Measurements from ENCODE around the gene PRKD1. TPM values are rescaled to one million over a fixed set of nuclear protein-coding genes. Genes with fewer than 3 reads are reported as not detected.

Gene PRKD1
- total RNA-seq, 1 donor from 2014 or later: 11.8 TPM

DNA sequence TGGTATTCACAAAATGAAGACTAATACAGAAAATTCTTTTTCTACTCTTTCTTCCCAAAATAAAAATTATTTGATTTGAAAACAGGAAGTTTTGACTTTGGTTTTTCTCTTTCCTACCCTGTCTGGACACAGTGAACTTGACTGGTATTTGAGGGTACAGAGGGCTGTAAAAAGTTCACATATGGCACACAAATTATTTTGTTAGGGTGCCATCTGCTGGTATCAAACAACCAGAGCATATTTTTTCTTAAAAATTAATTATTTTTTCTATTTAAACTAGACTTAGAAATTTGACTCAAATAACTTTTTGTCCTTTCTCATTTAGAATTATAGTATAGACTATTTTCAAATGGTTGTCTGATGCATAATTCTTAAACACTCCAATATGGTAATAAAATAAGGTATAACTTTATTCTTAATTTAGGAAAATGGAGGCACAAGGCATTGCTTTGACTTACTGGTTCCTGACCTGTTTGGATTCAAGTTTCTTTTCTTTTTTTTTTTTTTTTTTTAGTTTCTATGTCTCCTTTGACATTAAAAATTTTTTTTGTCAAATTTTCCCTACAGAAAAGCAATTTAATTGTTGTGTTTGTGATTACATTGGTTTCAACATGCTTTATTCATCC lies 390.6 kb downstream of the PRKD1 start:
- TF ChIP-seq POLR2A (IDR thresholded peaks at IDR 0.05) (no peak), POLR2AphosphoS5 (IDR thresholded peaks at IDR 0.05; ENCODE audit: insufficient read depth in 1 of 2, low read depth in 1 of 2) (no peak)
- TF ChIP-seq, protein P1, sequence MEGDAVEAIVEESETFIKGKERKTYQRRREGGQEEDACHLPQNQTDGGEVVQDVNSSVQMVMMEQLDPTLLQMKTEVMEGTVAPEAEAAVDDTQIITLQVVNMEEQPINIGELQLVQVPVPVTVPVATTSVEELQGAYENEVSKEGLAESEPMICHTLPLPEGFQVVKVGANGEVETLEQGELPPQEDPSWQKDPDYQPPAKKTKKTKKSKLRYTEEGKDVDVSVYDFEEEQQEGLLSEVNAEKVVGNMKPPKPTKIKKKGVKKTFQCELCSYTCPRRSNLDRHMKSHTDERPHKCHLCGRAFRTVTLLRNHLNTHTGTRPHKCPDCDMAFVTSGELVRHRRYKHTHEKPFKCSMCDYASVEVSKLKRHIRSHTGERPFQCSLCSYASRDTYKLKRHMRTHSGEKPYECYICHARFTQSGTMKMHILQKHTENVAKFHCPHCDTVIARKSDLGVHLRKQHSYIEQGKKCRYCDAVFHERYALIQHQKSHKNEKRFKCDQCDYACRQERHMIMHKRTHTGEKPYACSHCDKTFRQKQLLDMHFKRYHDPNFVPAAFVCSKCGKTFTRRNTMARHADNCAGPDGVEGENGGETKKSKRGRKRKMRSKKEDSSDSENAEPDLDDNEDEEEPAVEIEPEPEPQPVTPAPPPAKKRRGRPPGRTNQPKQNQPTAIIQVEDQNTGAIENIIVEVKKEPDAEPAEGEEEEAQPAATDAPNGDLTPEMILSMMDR (IDR thresholded peaks at IDR 0.05): no peak
- H3K4me1 ChIP-seq: no peaks in the 10 kb centered on the region
- H3K36me3 ChIP-seq: no peaks in the 10 kb centered on the region
- no peaks in the 10 kb centered on the region for H3K9me3 ChIP-seq
- H3K4me3 ChIP-seq: no peak overlapping the region
- no peak for DNase-seq (ENCODE audit: extremely low spot score in 2 of 2)
- H3K27me3 ChIP-seq: no peaks in the 10 kb centered on the region
- H3K27ac ChIP-seq: no peak overlapping the region
- intact Hi-C loops (cut with DNase I): loop anchor here (5.0 kb wide), 1 partner anchor 780 kb away; no protein-coding TSS in a partner anchor

DNA sequence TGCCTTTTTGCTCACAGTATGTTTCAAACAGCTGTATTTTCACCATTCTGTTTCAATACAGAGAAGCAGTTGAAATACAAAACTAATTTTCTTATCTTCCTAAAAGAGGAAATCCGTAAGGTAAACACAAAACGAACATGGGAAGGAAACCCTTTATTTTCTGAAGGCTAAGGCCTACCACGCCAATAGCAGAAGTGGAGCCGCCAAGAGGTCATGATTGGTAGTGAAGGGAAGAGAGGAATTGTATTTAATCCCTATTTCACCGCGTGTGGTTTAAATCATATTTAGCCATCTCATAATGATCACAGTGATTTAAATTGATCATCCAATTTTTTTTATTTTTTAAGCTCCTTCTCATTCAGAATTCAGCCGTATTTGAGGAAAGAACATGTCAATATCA lies 398.2 kb downstream of the PRKD1 start:
- Histone ChIP-seq H3K4me1 (no peaks in the 10 kb centered on the region), H3K36me3 (no peaks in the 10 kb centered on the region), H3K4me3 (no peak overlapping the region), H3K27me3 (no peaks in the 10 kb centered on the region), H3K9me3 (no peaks in the 10 kb centered on the region), H3K27ac (no peak overlapping the region)
- intact Hi-C loops (cut with DNase I): no loop called here
- no peak for DNase-seq (ENCODE audit: extremely low spot score in 2 of 2)
- no peak for TF ChIP-seq POLR2AphosphoS5 (IDR thresholded peaks at IDR 0.05; ENCODE audit: insufficient read depth in 1 of 2, low read depth in 1 of 2)
- TF ChIP-seq POLR2A (IDR thresholded peaks at IDR 0.05): no peak
- TF ChIP-seq, protein P1 (IDR thresholded peaks at IDR 0.05): no peak

DNA sequence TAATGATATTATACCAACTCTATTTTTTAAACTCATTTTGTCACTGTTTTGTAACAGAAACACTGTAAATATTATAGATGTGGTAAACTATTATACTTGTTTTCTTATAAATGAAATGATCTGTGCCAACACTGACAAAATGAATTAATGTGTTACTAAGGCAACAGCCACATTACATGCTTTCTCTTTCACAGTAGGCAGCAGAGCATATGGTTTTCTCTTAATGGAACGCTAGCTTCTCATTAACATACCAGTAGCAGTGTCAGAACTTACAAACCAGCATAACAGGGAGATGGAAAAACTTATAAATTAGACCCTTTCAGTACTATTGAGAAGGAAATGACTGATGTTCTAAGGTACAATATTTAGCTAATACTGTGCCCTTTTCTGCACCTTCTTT lies 398.8 kb downstream of the PRKD1 start:
- intact Hi-C loops (cut with DNase I): no loop called here
- H3K36me3 ChIP-seq: no peaks in the 10 kb centered on the region
- no peak for DNase-seq (ENCODE audit: extremely low spot score in 2 of 2)
- H3K9me3 ChIP-seq: no peaks in the 10 kb centered on the region
- H3K27ac ChIP-seq: no peak overlapping the region
- no peaks in the 10 kb centered on the region for H3K4me1 ChIP-seq
- no peaks in the 10 kb centered on the region for H3K27me3 ChIP-seq
- TF ChIP-seq POLR2AphosphoS5 (IDR thresholded peaks at IDR 0.05; ENCODE audit: insufficient read depth in 1 of 2, low read depth in 1 of 2) (no peak), POLR2A (IDR thresholded peaks at IDR 0.05) (no peak)
- TF ChIP-seq, protein P1 (IDR thresholded peaks at IDR 0.05): no peak
- H3K4me3 ChIP-seq: no peak overlapping the region

DNA sequence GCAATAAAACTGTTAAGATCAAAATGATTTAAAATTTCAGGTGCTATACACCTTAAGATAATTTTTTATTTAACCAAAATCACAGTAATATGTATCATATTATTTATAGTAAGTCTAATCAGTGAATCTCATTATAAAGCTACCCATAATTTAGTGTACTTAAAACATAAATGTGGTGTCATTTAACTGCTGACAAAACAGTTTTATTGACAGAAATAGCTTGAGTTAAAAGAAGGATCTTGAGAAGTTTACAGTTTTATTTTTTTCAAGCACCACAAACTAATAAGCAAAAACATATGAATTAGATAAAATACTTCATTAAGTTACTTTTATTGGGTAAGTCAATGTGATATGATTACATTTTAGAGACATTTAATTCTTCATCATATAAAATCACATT lies 400.4 kb downstream of the PRKD1 start:
- no peak for DNase-seq (ENCODE audit: extremely low spot score in 2 of 2)
- Histone ChIP-seq H3K9me3 (no peaks in the 10 kb centered on the region), H3K27me3 (no peaks in the 10 kb centered on the region), H3K4me3 (no peak overlapping the region), H3K36me3 (no peaks in the 10 kb centered on the region), H3K4me1 (no peaks in the 10 kb centered on the region), H3K27ac (no peak overlapping the region)
- TF ChIP-seq POLR2AphosphoS5 (IDR thresholded peaks at IDR 0.05; ENCODE audit: insufficient read depth in 1 of 2, low read depth in 1 of 2): no peak
- no peak for TF ChIP-seq POLR2A (IDR thresholded peaks at IDR 0.05)
- TF ChIP-seq, protein P1 (IDR thresholded peaks at IDR 0.05): no peak
- intact Hi-C loops (cut with DNase I): no loop called here

Small RNA genes lying within 50 kb of the gene (small RNA-seq; reads per million reads assigned to genes)
- not detected for gene RNU6-1234P
